Measurements from ENCODE around the gene GPR25. TPM values are rescaled to one million over a fixed set of nuclear protein-coding genes. Genes with fewer than 3 reads are reported as not detected.

GPR25 gene
- total RNA-seq, 4 donors from 2014 or later: not detected

DNA sequence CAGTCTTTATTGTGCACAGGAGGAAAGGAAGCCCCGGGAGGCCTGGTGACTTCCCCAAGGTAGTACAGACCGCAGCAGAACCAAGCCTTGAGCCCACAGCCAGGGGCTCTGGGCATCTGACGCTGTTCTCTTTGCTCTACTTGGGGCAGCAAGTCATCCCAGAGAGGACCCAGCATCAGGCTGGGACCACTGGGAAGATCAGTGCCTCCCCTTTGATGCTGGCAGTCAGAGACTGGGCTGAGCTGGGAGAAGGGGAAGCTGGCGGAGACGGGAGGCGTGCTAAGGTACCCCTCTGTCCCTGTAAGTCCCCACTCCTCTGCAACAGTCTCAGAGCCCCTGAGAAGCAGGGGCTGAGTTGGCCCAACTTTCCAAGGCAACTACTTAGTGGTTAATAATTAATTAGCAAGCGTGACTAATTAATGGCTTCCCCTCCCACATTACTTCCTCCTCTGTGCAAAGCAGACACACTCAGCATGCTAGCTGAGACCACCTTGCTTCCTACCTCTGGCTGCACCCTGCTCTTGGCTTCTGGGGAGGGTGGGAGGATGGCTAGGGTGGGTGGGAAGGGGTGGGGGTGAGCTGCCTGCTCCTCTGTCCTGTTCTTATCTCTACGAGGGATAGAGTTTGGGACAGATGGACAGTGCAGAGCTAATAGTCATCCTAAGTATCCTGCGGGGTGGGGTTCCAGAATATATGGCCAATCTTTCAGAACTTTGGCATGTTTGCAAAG is 23.2 kb downstream of the GPR25 start:
- Histone ChIP-seq H3K36me3 (no peaks in the 10 kb centered on the region), H3K4me3 (no peak overlapping the region), H3K27ac (replicated peaks in 1 of 4) (no peak overlapping the region), H3K4me1 (peaks cover 9 to 13% (median 12%) of the 10 kb centered on the region in 4 donors), H3K9me3 (no peaks in the 10 kb centered on the region), H3K27me3 (peaks cover 3 to 33% (median 12%) of the 10 kb centered on the region in 4 donors)
- intact Hi-C loops (cut with DNase I): no loop called here
- TF ChIP-seq EP300 (IDR thresholded peaks at IDR 0.05): no peak
- WGBS: 93% methylated on average over 9 of the region's 9 CpGs
- DNase-seq (ENCODE audit: extremely low spot score): no peak

DNA sequence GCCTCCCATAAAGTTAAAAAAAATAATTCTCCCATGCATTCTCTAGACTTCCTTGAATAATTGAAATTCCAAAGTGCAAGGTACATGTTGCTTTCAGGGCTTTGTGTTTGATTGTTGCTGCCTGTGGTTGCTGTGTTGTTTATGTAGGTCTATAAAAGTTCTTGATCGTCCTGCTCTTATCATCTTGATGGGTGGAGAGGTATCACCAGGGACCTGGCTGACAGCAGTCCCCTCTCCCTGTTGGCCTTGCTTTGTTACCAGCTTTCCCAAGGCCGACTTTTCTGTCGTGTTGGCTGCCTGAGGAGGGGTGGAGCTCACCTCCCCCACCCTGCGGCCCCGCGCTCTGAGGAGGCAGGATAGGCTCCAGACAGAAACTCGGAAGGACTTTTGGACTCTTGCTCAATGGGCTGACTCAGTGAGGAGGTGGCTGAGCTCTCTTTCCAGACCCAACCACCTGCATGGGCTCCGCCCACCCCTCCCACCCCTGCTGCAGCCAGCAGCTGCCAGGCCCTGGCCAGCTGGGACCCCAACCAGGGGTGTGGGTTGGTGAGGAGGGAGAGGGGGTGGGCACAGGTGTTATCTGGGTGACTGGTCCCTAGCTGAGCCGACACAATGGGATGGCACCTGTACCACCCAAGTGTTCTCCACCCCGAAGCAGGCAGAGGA is 23.9 kb downstream of the GPR25 start:
- Histone ChIP-seq H3K9me3 (no peaks in the 10 kb centered on the region), H3K4me3 (no peak overlapping the region), H3K27me3 (peaks cover 0 to 26% (median 5%) of the 10 kb centered on the region in 4 donors), H3K36me3 (no peaks in the 10 kb centered on the region), H3K27ac (replicated peaks in 1 of 4) (no peak overlapping the region), H3K4me1 (peaks cover 2 to 6% (median 5%) of the 10 kb centered on the region in 4 donors)
- intact Hi-C loops (cut with DNase I): no loop called here
- no peak for DNase-seq (ENCODE audit: extremely low spot score)
- TF ChIP-seq, protein P1, sequence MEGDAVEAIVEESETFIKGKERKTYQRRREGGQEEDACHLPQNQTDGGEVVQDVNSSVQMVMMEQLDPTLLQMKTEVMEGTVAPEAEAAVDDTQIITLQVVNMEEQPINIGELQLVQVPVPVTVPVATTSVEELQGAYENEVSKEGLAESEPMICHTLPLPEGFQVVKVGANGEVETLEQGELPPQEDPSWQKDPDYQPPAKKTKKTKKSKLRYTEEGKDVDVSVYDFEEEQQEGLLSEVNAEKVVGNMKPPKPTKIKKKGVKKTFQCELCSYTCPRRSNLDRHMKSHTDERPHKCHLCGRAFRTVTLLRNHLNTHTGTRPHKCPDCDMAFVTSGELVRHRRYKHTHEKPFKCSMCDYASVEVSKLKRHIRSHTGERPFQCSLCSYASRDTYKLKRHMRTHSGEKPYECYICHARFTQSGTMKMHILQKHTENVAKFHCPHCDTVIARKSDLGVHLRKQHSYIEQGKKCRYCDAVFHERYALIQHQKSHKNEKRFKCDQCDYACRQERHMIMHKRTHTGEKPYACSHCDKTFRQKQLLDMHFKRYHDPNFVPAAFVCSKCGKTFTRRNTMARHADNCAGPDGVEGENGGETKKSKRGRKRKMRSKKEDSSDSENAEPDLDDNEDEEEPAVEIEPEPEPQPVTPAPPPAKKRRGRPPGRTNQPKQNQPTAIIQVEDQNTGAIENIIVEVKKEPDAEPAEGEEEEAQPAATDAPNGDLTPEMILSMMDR (IDR thresholded peaks at IDR 0.05): no peak
- TF ChIP-seq POLR2AphosphoS5 (IDR thresholded peaks at IDR 0.05) (no peak), POLR2A (IDR thresholded peaks at IDR 0.05; ENCODE audit: low read depth) (no peak), EP300 (IDR thresholded peaks at IDR 0.05) (no peak)
- 81% methylated on average over 8 of the region's 10 CpGs for WGBS

DNA sequence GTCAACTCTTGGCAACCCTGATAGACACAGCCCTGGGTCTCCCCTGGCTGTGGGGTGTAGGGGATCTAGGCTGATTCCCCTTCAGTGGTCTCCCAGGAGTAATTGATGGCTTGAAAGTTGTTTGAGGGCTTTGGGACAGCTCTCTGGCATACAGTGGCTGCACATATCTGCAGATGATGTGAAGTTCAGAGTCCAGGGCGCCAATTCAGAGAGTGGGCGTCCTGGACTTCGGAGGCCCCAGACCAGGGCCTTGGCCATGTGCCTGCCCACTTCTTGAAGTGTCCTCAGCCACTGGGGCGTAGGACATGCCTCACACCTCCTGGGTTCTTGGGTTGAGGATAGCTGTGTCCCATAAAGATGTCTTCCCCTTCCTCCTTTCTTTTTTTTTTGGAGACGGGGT is 24.5 kb downstream of the GPR25 start:
- no peaks in the 10 kb centered on the region for H3K9me3 ChIP-seq
- peaks cover 0 to under 1% (median 0%) of the 10 kb centered on the region in 4 donors for H3K4me1 ChIP-seq
- TF ChIP-seq, protein P1 (IDR thresholded peaks at IDR 0.05): no peak
- TF ChIP-seq POLR2A (IDR thresholded peaks at IDR 0.05; ENCODE audit: low read depth) (no peak), EP300 (IDR thresholded peaks at IDR 0.05) (no peak), POLR2AphosphoS5 (IDR thresholded peaks at IDR 0.05) (no peak)
- intact Hi-C loops (cut with DNase I): no loop called here
- no peak for DNase-seq (ENCODE audit: extremely low spot score)
- H3K4me3 ChIP-seq: no peak overlapping the region
- no peak overlapping the region for H3K27ac ChIP-seq (replicated peaks in 1 of 4)
- no peaks in the 10 kb centered on the region for H3K36me3 ChIP-seq
- 97% methylated on average over 5 of the region's 5 CpGs for WGBS
- H3K27me3 ChIP-seq: peaks cover 0 to 22% (median under 1%) of the 10 kb centered on the region in 4 donors

DNA sequence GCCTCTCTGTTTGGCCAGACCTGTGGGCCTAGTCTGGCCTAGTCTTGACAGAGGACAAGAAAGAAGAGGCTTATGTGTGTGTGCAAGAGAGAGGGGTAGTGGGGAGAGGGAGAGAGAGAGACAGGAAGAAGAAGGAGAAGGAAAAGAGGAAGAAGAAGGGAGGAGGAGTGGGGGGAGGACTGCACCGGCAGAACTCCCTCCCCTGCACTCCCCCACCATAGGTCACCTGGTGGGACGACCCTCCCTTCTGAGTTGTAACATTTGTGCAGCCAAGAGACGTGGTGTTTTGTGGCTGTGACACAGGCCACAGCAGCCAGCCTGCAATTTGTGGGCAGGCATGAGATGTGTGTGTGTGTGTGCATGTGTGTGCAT is 26.2 kb downstream of the GPR25 start:
- WGBS: 66% methylated on average over 3 of the region's 3 CpGs
- Histone ChIP-seq H3K4me3 (no peak overlapping the region), H3K27me3 (peaks cover 0 to 7% (median 0%) of the 10 kb centered on the region in 4 donors), H3K9me3 (no peaks in the 10 kb centered on the region), H3K4me1 (no peaks in the 10 kb centered on the region), H3K27ac (replicated peaks in 1 of 4) (no peak overlapping the region), H3K36me3 (no peaks in the 10 kb centered on the region)
- intact Hi-C loops (cut with DNase I): no loop called here
- no peak for TF ChIP-seq POLR2AphosphoS5 (IDR thresholded peaks at IDR 0.05)
- no peak for TF ChIP-seq POLR2A (IDR thresholded peaks at IDR 0.05; ENCODE audit: low read depth)
- TF ChIP-seq EP300 (IDR thresholded peaks at IDR 0.05): no peak
- TF ChIP-seq, protein P1 (IDR thresholded peaks at IDR 0.05): no peak
- DNase-seq (ENCODE audit: extremely low spot score): no peak

DNA sequence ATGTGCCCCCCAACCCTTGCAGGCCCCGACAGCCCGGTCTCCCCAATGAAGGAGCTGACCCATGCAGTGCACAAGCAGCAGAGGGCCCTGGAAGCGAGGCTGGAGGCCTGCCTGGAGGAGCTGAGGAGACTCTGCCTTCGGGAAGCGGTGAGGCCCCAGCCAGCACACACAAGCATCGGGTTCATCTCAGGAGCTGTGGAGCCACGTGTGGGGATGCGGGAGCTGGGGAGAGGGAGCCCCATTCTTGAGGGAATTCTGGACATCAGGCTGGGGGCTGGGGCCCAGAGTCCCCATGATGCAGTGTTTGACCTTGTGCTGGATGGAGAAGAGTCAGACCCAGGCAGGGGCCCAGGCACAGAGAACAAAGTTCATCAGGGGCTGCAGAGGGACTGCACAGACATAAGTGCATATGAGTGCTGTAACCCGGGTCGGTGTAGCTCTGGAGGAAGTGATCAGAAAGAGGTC is 26.7 kb downstream of the GPR25 start:
- no peaks in the 10 kb centered on the region for H3K9me3 ChIP-seq
- no peak overlapping the region for H3K27ac ChIP-seq (replicated peaks in 1 of 4)
- no peaks in the 10 kb centered on the region for H3K4me1 ChIP-seq
- TF ChIP-seq, protein P1 (IDR thresholded peaks at IDR 0.05): no peak
- no peak for TF ChIP-seq EP300 (IDR thresholded peaks at IDR 0.05)
- TF ChIP-seq POLR2A (IDR thresholded peaks at IDR 0.05; ENCODE audit: low read depth): no peak
- TF ChIP-seq POLR2AphosphoS5 (IDR thresholded peaks at IDR 0.05): no peak
- no peak overlapping the region for H3K4me3 ChIP-seq
- H3K27me3 ChIP-seq: peaks cover 0 to 7% (median 0%) of the 10 kb centered on the region in 4 donors
- no peaks in the 10 kb centered on the region for H3K36me3 ChIP-seq
- DNase-seq (ENCODE audit: extremely low spot score): no peak
- intact Hi-C loops (cut with DNase I): no loop called here
- WGBS: 89% methylated on average over 9 of the region's 10 CpGs

Data from esophagus muscularis mucosa (tissue), 4 donors.